ENCODE data around the gene SDC3. TPM values are rescaled to one million over a fixed set of nuclear protein-coding genes. Genes with fewer than 3 reads are reported as not detected.
A peak's percentile ranks its signal among the peaks of the same experiment; 100 is the strongest.

SDC3 gene
- total and polyA plus RNA-seq, 2 of the 8 experiments (the other 6 are each of a cell fraction or from before 2014, with no cell fraction given) = 7.0 to 27.0 TPM

DNA sequence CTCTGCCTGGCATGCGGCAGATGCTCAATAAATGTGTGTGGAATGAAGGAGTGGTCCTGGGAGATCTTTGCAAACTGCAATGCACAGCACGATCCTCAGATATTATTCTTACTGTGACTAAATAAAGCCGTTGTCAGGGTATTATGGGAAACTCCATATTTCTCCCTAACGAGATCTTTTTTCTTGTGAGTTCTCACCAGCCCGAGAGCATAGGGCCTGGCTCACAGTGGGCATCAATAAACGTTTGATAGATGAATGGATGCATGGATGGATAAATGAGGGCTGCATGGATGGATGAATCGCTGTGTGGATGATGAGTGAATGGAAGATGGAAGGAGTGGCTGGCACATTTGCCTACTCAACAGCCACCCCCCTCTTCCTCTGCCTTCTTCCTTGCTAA, 69.6 kb downstream of the SDC3 start:
- CTCF ChIA-PET (ENCODE audit: partially characterized antibody) = interaction anchor here (0.6 to 3.5 kb wide), 5 partner anchors 8 to 72 kb away, joined by 3 to 20 read pairs (median 9); no protein-coding TSS in a partner anchor
- FAIRE-seq = no peak
- TF ChIP-seq, protein P1, sequence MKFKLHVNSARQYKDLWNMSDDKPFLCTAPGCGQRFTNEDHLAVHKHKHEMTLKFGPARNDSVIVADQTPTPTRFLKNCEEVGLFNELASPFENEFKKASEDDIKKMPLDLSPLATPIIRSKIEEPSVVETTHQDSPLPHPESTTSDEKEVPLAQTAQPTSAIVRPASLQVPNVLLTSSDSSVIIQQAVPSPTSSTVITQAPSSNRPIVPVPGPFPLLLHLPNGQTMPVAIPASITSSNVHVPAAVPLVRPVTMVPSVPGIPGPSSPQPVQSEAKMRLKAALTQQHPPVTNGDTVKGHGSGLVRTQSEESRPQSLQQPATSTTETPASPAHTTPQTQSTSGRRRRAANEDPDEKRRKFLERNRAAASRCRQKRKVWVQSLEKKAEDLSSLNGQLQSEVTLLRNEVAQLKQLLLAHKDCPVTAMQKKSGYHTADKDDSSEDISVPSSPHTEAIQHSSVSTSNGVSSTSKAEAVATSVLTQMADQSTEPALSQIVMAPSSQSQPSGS (IDR thresholded peaks at IDR 0.05; ENCODE audit: low read length) = no peak
- no peak for TF ChIP-seq EZH2 (IDR thresholded peaks at IDR 0.05; ENCODE audit: low read depth, low read length, severe bottlenecking)
- no peak for TF ChIP-seq ZNF274 (IDR thresholded peaks at IDR 0.05; ENCODE audit: borderline replicate concordance, extremely low read depth, low read length)
- no peak for TF ChIP-seq CBX5 (IDR thresholded peaks at IDR 0.05; ENCODE audit: low read depth, low read length)
- TF ChIP-seq CHD2 (IDR thresholded peaks at IDR 0.05; ENCODE audit: low read length) = no peak
- no peak for TF ChIP-seq GABPA (IDR thresholded peaks at IDR 0.05; ENCODE audit: borderline replicate concordance, insufficient read depth, low read length)
- no peak for TF ChIP-seq JUND (IDR thresholded peaks at IDR 0.05; ENCODE audit: low read length)
- TF ChIP-seq BACH1 (IDR thresholded peaks at IDR 0.05; ENCODE audit: low read length) = no peak

More for the DNA sequence above, 69.6 kb downstream of the SDC3 start:
- Histone ChIP-seq H2BK15ac (ENCODE audit: low read length) (0 out of 2 replicates have a peak overlapping the region, but pooled peaks have one; percentile 40), H3K9me3 (ENCODE audit: insufficient read depth in 2 of 2, low read depth in 1 of 2, low read length in 1 of 2) (no peaks in the 10 kb centered on the region), H3K23ac (ENCODE audit: insufficient read length) (no peak overlapping the region), H3K4me1 (replicated peaks in 1 of 4; ENCODE audit: control insufficient read depth in 3 of 4, insufficient read depth in 4 of 4, low read length in 3 of 4) (peaks cover 5 to 19% (median 10%) of the 10 kb centered on the region in 4 experiments; a peak in 6 of 7 replicates), H4K20me1 (replicated peaks in 1 of 2; ENCODE audit: control insufficient read depth in 1 of 2, insufficient read depth in 2 of 2, low read length in 2 of 2) (no peaks in the 10 kb centered on the region), H3K4me3 (ENCODE audit: extremely low read depth in 1 of 4, insufficient read depth in 2 of 4, low read depth in 3 of 4, low read length in 4 of 4) (no peak overlapping the region), H3K27me3 (replicated peaks in 1 of 4; ENCODE audit: control insufficient read depth in 3 of 4, extremely low read depth in 1 of 4, insufficient read depth in 3 of 4, low read length in 3 of 4) (no peaks in the 10 kb centered on the region), H3K27ac (ENCODE audit: low read depth, low read length) (no peak overlapping the region), H2BK5ac (ENCODE audit: low read depth, low read length) (no peak overlapping the region), H3K4me2 (ENCODE audit: insufficient read depth in 1 of 2, low read depth in 2 of 2, low read length in 2 of 2) (no peak overlapping the region), H2BK120ac (replicated peaks; ENCODE audit: low read depth, low read length) (no peak overlapping the region), H3K79me1 (ENCODE audit: low read depth, low read length) (no peaks in the 10 kb centered on the region), H2AK5ac (ENCODE audit: low read depth, low read length) (no peak overlapping the region), H3K14ac (ENCODE audit: insufficient read length) (no peak overlapping the region), H3K9ac (replicated peaks in 1 of 4; ENCODE audit: extremely low read depth in 1 of 4, low read depth in 3 of 4, low read length in 3 of 4) (no peak overlapping the region), H3K23me2 (ENCODE audit: low read depth, low read length) (peaks cover 6% of the 10 kb centered on the region; the same call in 1 of the 2 replicates), H3K4ac (replicated peaks; ENCODE audit: insufficient read length, low read depth, low read length) (no peak overlapping the region), H3K36me3 (ENCODE audit: control insufficient read depth in 2 of 4, insufficient read depth in 4 of 4, low read length in 3 of 4) (no peaks in the 10 kb centered on the region), H3K79me2 (ENCODE audit: control insufficient read depth in 1 of 2, insufficient read depth in 2 of 2, low read length in 2 of 2) (no peaks in the 10 kb centered on the region), H3K56ac (replicated peaks; ENCODE audit: insufficient read length, low read depth, low read length) (no peak overlapping the region), H2BK12ac (ENCODE audit: low read depth, low read length) (no peak overlapping the region), H4K8ac (ENCODE audit: extremely low read depth, insufficient read depth, low read length) (no peak overlapping the region), H3K18ac (ENCODE audit: extremely low read depth, low read length) (no peak overlapping the region), H2AFZ (ENCODE audit: low read length) (no peak overlapping the region), H4K91ac (replicated peaks; ENCODE audit: insufficient read length, low read length) (no peak overlapping the region), H4K5ac (ENCODE audit: insufficient read length, low read depth, low read length) (no peak overlapping the region), H2BK20ac (ENCODE audit: low read length) (peak overlapping the region; percentile 1; the same call in 1 of the 2 replicates)
- DNase-seq (ENCODE audit: low read depth in 1 of 2, low spot score in 2 of 2) = no peak
- POLR2A ChIA-PET (ENCODE audit: partially characterized antibody) = interaction anchor here (0.8 to 1.5 kb wide), 2 partner anchors 8 to 42 kb away, joined by 3 to 5 read pairs; no protein-coding TSS in a partner anchor
- WGBS, 2 experiments (ENCODE audit: extremely low coverage in 1 of 2, insufficient coverage in 1 of 2, insufficient read length in 1 of 2, insufficient replicate concordance in 2 of 2, low coverage in 1 of 2, low lambda C conversion rate in 2 of 2, missing lambda C conversion rate in 1 of 2) = 90% methylated on average over 7 of the region's 7 CpGs; no CpG with 5 or more reads in 1 of the 2 experiments
